GM12878 (cell line): ENCODE results near the gene PAPPA. TPM values are rescaled to one million over a fixed set of nuclear protein-coding genes. Genes with fewer than 3 reads are reported as not detected.

Experiments
- ATAC-seq: fragments of 200-7000 bp; cut with Tn5 transposase; 3 replicates; pipeline ENCODE4 v1.9.1; 2020; ENCODE audit warnings: mild to moderate bottlenecking, moderate library complexity
- BruUV-seq: library from RNA; stranded (reverse); fragments of 400-500 nt; replicated peaks from 2 replicates; lab custom pipeline; 2021; lab: Mats Ljungman, UMichigan
- CTCF ChIA-PET: fragments of 300-600 bp; sonication (Branson Sonifier 250); formaldehyde crosslinking; extraction: SDS; loops from one replicate; lab custom pipeline; 2021; ENCODE audit warnings: inconsistent platforms; lab: Yijun Ruan, JAX
- POLR2A ChIA-PET: fragments of 350-600 bp; formaldehyde crosslinking; extraction: SDS; loops from one replicate; lab custom pipeline; 2021; ENCODE audit warnings: inconsistent platforms; lab: Charles Lee
- RAD21 ChIA-PET: fragments of 300-600 bp; sonication (Branson Sonifier 250); formaldehyde crosslinking; loops from one replicate; lab custom pipeline; 2023; ENCODE audit warnings: antibody characterized with exemption; ENCODE audit not compliant: unreplicated experiment; lab: Charles Lee
- SMC1A ChIA-PET: fragments of 300-600 bp; sonication (Branson Sonifier 250); formaldehyde crosslinking; loops from one replicate; lab custom pipeline; 2023; ENCODE audit not compliant: unreplicated experiment, uncharacterized antibody; lab: Charles Lee
- DNase-seq: peaks from one replicate; pipeline ENCODE4 v3.0.0-alpha.2; 2011; ENCODE audit warnings: low read depth, low spot score
- FAIRE-seq: peaks from 3 replicates; lab custom pipeline; 2011; peaks lifted over from hg19 to GRCh38; lab: Jason Lieb, UNC
- H2AFZ ChIP-seq: 2 replicates; pipeline ENCODE4 v1.6.0; 2011; ENCODE audit warnings: low read depth, low read length, control low read depth; ENCODE audit not compliant: control insufficient read depth
- H3K27ac ChIP-seq: 2 replicates; pipeline ENCODE4 v1.5.1; 2011; ENCODE audit warnings: control low read depth; ENCODE audit not compliant: control insufficient read depth, insufficient read depth
- H3K27me3 ChIP-seq, 2 experiments: replicated peaks in 1 of 2; 2 replicates each; pipeline versions ENCODE4 v1.6.0 to v1.6.1; 2011; ENCODE audit warnings: low read length in 1 of 2; ENCODE audit not compliant: control insufficient read depth in 2 of 2, insufficient read depth in 2 of 2
- H3K36me3 ChIP-seq, 2 experiments: 2 replicates each; pipeline ENCODE4 v1.5.1; 2011; ENCODE audit warnings: low read length in 1 of 2; ENCODE audit not compliant: control insufficient read depth in 2 of 2, insufficient read depth in 2 of 2
- H3K4me1 ChIP-seq: 2 replicates; pipeline ENCODE4 v1.6.1; 2011; ENCODE audit warnings: mild to moderate bottlenecking, low read length, moderate library complexity, mixed read lengths; ENCODE audit not compliant: control insufficient read depth, insufficient read depth
- H3K4me2 ChIP-seq: 2 replicates; pipeline ENCODE4 v1.6.0; 2011; ENCODE audit warnings: control low read depth; ENCODE audit not compliant: control insufficient read depth, insufficient read depth
- H3K4me3 ChIP-seq: fragments of 200-600 bp; sonication (generic); 2 replicates; pipeline ENCODE4 v1.5.1; 2016
- H3K79me2 ChIP-seq: 2 replicates; pipeline ENCODE4 v1.6.0; 2011; ENCODE audit warnings: low read length; ENCODE audit not compliant: control insufficient read depth, insufficient read depth
- H3K9ac ChIP-seq: 2 replicates; pipeline ENCODE4 v1.8.0; 2011; ENCODE audit warnings: low read length, control low read depth, mixed read lengths; ENCODE audit not compliant: control insufficient read depth, insufficient read depth
- H3K9me3 ChIP-seq: replicated peaks from 3 replicates; pipeline ENCODE4 v1.5.1; 2011; ENCODE audit warnings: mild to moderate bottlenecking, low read length; ENCODE audit not compliant: control insufficient read depth, insufficient read depth
- H4K20me1 ChIP-seq: 2 replicates; pipeline ENCODE4 v1.6.0; 2011; ENCODE audit not compliant: control insufficient read depth, insufficient read depth
- BCL11A ChIP-seq: IDR thresholded peaks from 2 replicates; pipeline ENCODE4 v1.6.1; 2011; ENCODE audit warnings: low read depth, low read length
- CHD2 ChIP-seq: IDR thresholded peaks from 2 replicates; pipeline ENCODE4 v1.6.1; 2011; ENCODE audit warnings: low read depth, low read length, improper control_type of control experiment, borderline replicate concordance
- HDAC2 ChIP-seq: fragments of 200-600 bp; sonication (generic); IDR thresholded peaks from 2 replicates; pipeline ENCODE4 v1.6.1; 2017
- MYC ChIP-seq: IDR thresholded peaks from 2 replicates; pipeline ENCODE4 v1.6.1; 2011; ENCODE audit warnings: mild to moderate bottlenecking, low read length, moderate library complexity, inconsistent platforms; ENCODE audit not compliant: insufficient read depth, insufficient replicate concordance, insufficient read length, severe bottlenecking
- NBN ChIP-seq: fragments of 450-650 bp; IDR thresholded peaks from 2 replicates; pipeline ENCODE4 v1.6.1; 2016
- NR2F1 ChIP-seq: fragments of 450-650 bp; conservative IDR thresholded peaks from 2 replicates; pipeline ENCODE4 v1.6.1; 2017; ENCODE audit warnings: mild to moderate bottlenecking
- NRF1 ChIP-seq: conservative IDR thresholded peaks from 2 replicates; pipeline ENCODE4 v1.6.1; 2011; ENCODE audit warnings: mild to moderate bottlenecking, low read depth, low read length, improper control_type of control experiment
- PAX5 ChIP-seq: IDR thresholded peaks from 2 replicates; pipeline ENCODE4 v1.6.1; 2011; ENCODE audit warnings: low read depth, low read length, borderline replicate concordance
- PAX8 ChIP-seq: fragments of 450-650 bp; IDR thresholded peaks from 2 replicates; pipeline ENCODE4 v1.6.1; 2017; ENCODE audit warnings: mild to moderate bottlenecking, moderate library complexity
- POLR2A ChIP-seq: IDR thresholded peaks from 2 replicates; pipeline ENCODE4 v1.6.1; 2011; ENCODE audit warnings: low read depth, mild to moderate bottlenecking, low read length
- POLR2AphosphoS5 ChIP-seq: IDR thresholded peaks from 2 replicates; pipeline ENCODE4 v1.6.1; 2011; ENCODE audit warnings: mild to moderate bottlenecking, low read length, inconsistent platforms
- TCF3 ChIP-seq: IDR thresholded peaks from 2 replicates; pipeline ENCODE4 v1.6.1; 2012; ENCODE audit warnings: low read depth, mild to moderate bottlenecking, low read length, borderline replicate concordance; ENCODE audit not compliant: insufficient read depth
- WGBS: methylation state at CpG from one replicate; pipeline ENCODE4 v1.1.6; 2016; ENCODE audit warnings: low lambda C conversion rate; ENCODE audit not compliant: insufficient replicate concordance, insufficient coverage; ENCODE audit errors: missing lambda C conversion rate; 5-methylcytosine and 5-hydroxymethylcytosine counted together
- in situ Hi-C: fragments of 300-500 bp; cut with MboI; formaldehyde crosslinking; loops from 9 replicates; pipeline ENCODE4 v1.14.3; 2018; ENCODE audit warnings: mixed read lengths
- intact Hi-C: fragments of 100-400 bp; cut with micrococcal nuclease; formaldehyde crosslinking; loops from one replicate; pipeline ENCODE4 v1.14.2; 2022; ENCODE audit not compliant: unreplicated experiment
- polyA plus RNA-seq, 11 experiments: library from polyadenylated mRNA; depleted of rRNA in 4 of 11; unstranded in 6 of 11; stranded (reverse) in 5 of 11; fragments of >200 nt; fragmentation: Nextera tagmentation in 4 of 11; fragmentation: Illumina TruSeq in 1 of 11; extraction: Ambion mirVana in 4 of 11; extraction: Trizol in 1 of 11; gene quantifications; 1 replicate in 1 of 11; 2 replicates in 10 of 11; pipeline versions ENCODE4 v1.2.1 to v1.2.3, GENCODE V29; 2011 to 2016; ENCODE audit warnings: inconsistent platforms in 2 of 11, missing spikeins in 2 of 11, low read depth in 1 of 11
- total RNA-seq, 4 experiments: library from RNA; depleted of rRNA in 3 of 4; stranded (reverse); fragments of >200 nt in 3 of 4; fragmentation: Illumina TruSeq in 1 of 4; extraction: Trizol in 1 of 4; gene quantifications; 2 replicates each; pipeline versions ENCODE4 v1.2.1 to v1.2.3, GENCODE V29; 2013 to 2021
- TF ChIP-seq, protein P1 (sequence below): fragments of 450-650 bp; formaldehyde crosslinking; IDR thresholded peaks from 2 replicates; pipeline ENCODE4 v1.4.0; 2020; ENCODE audit warnings: mild to moderate bottlenecking, moderate library complexity

PAPPA gene
- total and polyA plus RNA-seq, 10 of the 15 experiments (the other 5 are each of a cell fraction or from before 2014, with no cell fraction given) = under 0.01 to 0.19 (median 0.02) TPM; not detected in 4

GRCh38 chr9:116151966-116152381 is 1.6 kb upstream of the PAPPA start:
- intact Hi-C loops (loop anchor here (2.0 kb wide), 1 partner anchor 421 kb away; no protein-coding TSS in a partner anchor), in situ Hi-C loops (loop anchor here (5.0 kb wide), 1 partner anchor 500 kb away; no protein-coding TSS in a partner anchor)
- RAD21 ChIA-PET = interaction anchor here (1.4 kb wide), 1 partner anchor 419 kb away, joined by 3 read pairs; no protein-coding TSS in a partner anchor
- TF ChIP-seq, protein P1, sequence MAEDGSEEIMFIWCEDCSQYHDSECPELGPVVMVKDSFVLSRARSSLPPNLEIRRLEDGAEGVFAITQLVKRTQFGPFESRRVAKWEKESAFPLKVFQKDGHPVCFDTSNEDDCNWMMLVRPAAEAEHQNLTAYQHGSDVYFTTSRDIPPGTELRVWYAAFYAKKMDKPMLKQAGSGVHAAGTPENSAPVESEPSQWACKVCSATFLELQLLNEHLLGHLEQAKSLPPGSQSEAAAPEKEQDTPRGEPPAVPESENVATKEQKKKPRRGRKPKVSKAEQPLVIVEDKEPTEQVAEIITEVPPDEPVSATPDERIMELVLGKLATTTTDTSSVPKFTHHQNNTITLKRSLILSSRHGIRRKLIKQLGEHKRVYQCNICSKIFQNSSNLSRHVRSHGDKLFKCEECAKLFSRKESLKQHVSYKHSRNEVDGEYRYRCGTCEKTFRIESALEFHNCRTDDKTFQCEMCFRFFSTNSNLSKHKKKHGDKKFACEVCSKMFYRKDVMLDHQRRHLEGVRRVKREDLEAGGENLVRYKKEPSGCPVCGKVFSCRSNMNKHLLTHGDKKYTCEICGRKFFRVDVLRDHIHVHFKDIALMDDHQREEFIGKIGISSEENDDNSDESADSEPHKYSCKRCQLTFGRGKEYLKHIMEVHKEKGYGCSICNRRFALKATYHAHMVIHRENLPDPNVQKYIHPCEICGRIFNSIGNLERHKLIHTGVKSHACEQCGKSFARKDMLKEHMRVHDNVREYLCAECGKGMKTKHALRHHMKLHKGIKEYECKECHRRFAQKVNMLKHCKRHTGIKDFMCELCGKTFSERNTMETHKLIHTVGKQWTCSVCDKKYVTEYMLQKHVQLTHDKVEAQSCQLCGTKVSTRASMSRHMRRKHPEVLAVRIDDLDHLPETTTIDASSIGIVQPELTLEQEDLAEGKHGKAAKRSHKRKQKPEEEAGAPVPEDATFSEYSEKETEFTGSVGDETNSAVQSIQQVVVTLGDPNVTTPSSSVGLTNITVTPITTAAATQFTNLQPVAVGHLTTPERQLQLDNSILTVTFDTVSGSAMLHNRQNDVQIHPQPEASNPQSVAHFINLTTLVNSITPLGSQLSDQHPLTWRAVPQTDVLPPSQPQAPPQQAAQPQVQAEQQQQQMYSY (CRISPR knock-in tag) = no peak
- TF ChIP-seq MYC = no peak
- no peak for TF ChIP-seq POLR2A
- no peak for TF ChIP-seq NRF1
- no peak for TF ChIP-seq BCL11A
- TF ChIP-seq TCF3 = no peak
- no peak for TF ChIP-seq PAX5
- no peak for TF ChIP-seq NR2F1
- no peak for TF ChIP-seq HDAC2
- no peak for TF ChIP-seq NBN
- TF ChIP-seq CHD2 = no peak
- no peak for TF ChIP-seq POLR2AphosphoS5
- TF ChIP-seq PAX8 = no peak
- H3K9ac ChIP-seq = no peak overlapping the region
- no peaks in the 10 kb centered on the region for H4K20me1 ChIP-seq
- no peaks in the 10 kb centered on the region for H3K9me3 ChIP-seq
- SMC1A ChIA-PET = interaction anchor here (1.0 to 1.7 kb wide), 4 partner anchors 10 to 542 kb away, joined by 3 to 6 read pairs (median 4); no protein-coding TSS in a partner anchor
- no peak overlapping the region for H3K27ac ChIP-seq
- H3K4me3 ChIP-seq = no peak overlapping the region
- H3K36me3 ChIP-seq = no peaks in the 10 kb centered on the region
- no peak for FAIRE-seq
- H3K27me3 ChIP-seq = peaks cover 8 to 12% of the 10 kb centered on the region in 2 experiments
- BruUV-seq = no TSS peak
- no peak for DNase-seq
- POLR2A ChIA-PET = no interaction called here
- no peak for ATAC-seq
- CTCF ChIA-PET = interaction anchor here (0.8 to 3.5 kb wide), 10 partner anchors 11 to 568 kb away, joined by 3 to 13 read pairs (median 4); no protein-coding TSS in a partner anchor
- no peaks in the 10 kb centered on the region for H3K79me2 ChIP-seq
- H3K4me2 ChIP-seq = no peak overlapping the region
- 27% methylated on average over 6 of the region's 6 CpGs for WGBS
- H3K4me1 ChIP-seq = no peaks in the 10 kb centered on the region
- H2AFZ ChIP-seq = no peak overlapping the region
